Immature natural killer cell (primary cell): ENCODE measurements around the gene OSBPL2. TPM values are rescaled to one million over a fixed set of nuclear protein-coding genes. Genes with fewer than 3 reads are reported as not detected.

ENCODE experiments used
- DNase-seq, 3 donors: peaks; one replicate each; pipeline ENCODE4 v3.0.0; 2022; ENCODE audit warnings: mixed read lengths in 1 of 3
- H3K27ac Mint-ChIP-seq, 6 donors: one replicate each; pipeline ENCODE4 v1.8.0; 2020; ENCODE audit warnings: mixed read lengths in 6 of 6, mild to moderate bottlenecking in 5 of 6, inconsistent platforms in 4 of 6, moderate library complexity in 3 of 6
- H3K27me3 Mint-ChIP-seq, 3 donors: one replicate each; pipeline ENCODE4 v1.8.0; 2020 to 2021; ENCODE audit warnings: low read depth in 3 of 3, mild to moderate bottlenecking in 3 of 3, mixed read lengths in 3 of 3, moderate library complexity in 3 of 3, inconsistent platforms in 1 of 3
- H3K36me3 Mint-ChIP-seq, 3 donors: one replicate each; pipeline ENCODE4 v1.8.0; 2020; ENCODE audit warnings: mixed read lengths in 3 of 3, inconsistent platforms in 2 of 3, mild to moderate bottlenecking in 2 of 3
- H3K4me1 Mint-ChIP-seq, 2 donors: one replicate each; pipeline ENCODE4 v1.8.0; 2020; ENCODE audit warnings: inconsistent platforms in 2 of 2, mild to moderate bottlenecking in 2 of 2, mixed read lengths in 2 of 2, moderate library complexity in 1 of 2
- H3K4me3 Mint-ChIP-seq, 5 donors: one replicate each; pipeline ENCODE4 v1.8.0; 2020; ENCODE audit warnings: mild to moderate bottlenecking in 5 of 5, mixed read lengths in 5 of 5, inconsistent platforms in 3 of 5, moderate library complexity in 3 of 5
- H3K9me3 Mint-ChIP-seq, 6 donors: one replicate each; pipeline ENCODE4 v1.8.0; 2020; ENCODE audit warnings: mild to moderate bottlenecking in 6 of 6, mixed read lengths in 6 of 6, inconsistent platforms in 4 of 6, moderate library complexity in 3 of 6
- polyA plus RNA-seq, 3 donors: library from polyadenylated mRNA; unstranded; fragments of 300-500 nt; fragmentation: Illumina TruSeq; gene quantifications; one replicate each; pipeline ENCODE4 v1.2.3, GENCODE V29; 2021

OSBPL2 gene
- polyA plus RNA-seq, 3 donors from 2014 or later: 17.9 to 45.2 (median 24.5) TPM

GRCh38 chr20:62200491-62201172, 37.7 kb upstream of the OSBPL2 start:
- Mint-ChIP-seq H3K27ac (no peak overlapping the region), H3K4me3 (no peak overlapping the region), H3K36me3 (peaks cover 12 to 23% (median 15%) of the 10 kb centered on the region in 3 donors), H3K4me1 (peaks cover 0 to 3% of the 10 kb centered on the region in 2 donors), H3K27me3 (peaks cover 0 to 3% (median 0%) of the 10 kb centered on the region in 3 donors), H3K9me3 (no peaks in the 10 kb centered on the region)
- DNase-seq: no peak

- peak overlapping the region in 1 of 6 donors; percentile 35 for H3K27ac Mint-ChIP-seq
- H3K36me3 Mint-ChIP-seq: peaks cover 10 to 22% (median 14%) of the 10 kb centered on the region in 3 donors
- H3K4me3 Mint-ChIP-seq: no peak overlapping the region
- no peak for DNase-seq
- H3K4me1 Mint-ChIP-seq: peaks cover 0 to 3% of the 10 kb centered on the region in 2 donors
- no peaks in the 10 kb centered on the region for H3K9me3 Mint-ChIP-seq
- H3K27me3 Mint-ChIP-seq: peaks cover 0 to 2% (median 0%) of the 10 kb centered on the region in 3 donors
Measured at GRCh38 chr20:62201173-62202082, 36.9 kb upstream of the OSBPL2 start.

- H3K4me1 Mint-ChIP-seq: peaks cover 0 to 3% of the 10 kb centered on the region in 2 donors
- H3K27ac Mint-ChIP-seq: no peak overlapping the region
- H3K36me3 Mint-ChIP-seq: peaks cover 10 to 22% (median 14%) of the 10 kb centered on the region in 3 donors
- peaks cover 0 to 2% (median 0%) of the 10 kb centered on the region in 3 donors for H3K27me3 Mint-ChIP-seq
- no peak for DNase-seq
- H3K4me3 Mint-ChIP-seq: no peak overlapping the region
- H3K9me3 Mint-ChIP-seq: no peaks in the 10 kb centered on the region
Measured at GRCh38 chr20:62202083-62202395, 36.3 kb upstream of the OSBPL2 start.

- Mint-ChIP-seq H3K27me3 (peaks cover 0 to 2% (median 0%) of the 10 kb centered on the region in 3 donors), H3K36me3 (peaks cover 10 to 22% (median 14%) of the 10 kb centered on the region in 3 donors), H3K9me3 (no peaks in the 10 kb centered on the region), H3K4me3 (no peak overlapping the region), H3K27ac (no peak overlapping the region), H3K4me1 (peaks cover 0 to 3% of the 10 kb centered on the region in 2 donors)
- no peak for DNase-seq
Measured at GRCh38 chr20:62202676-62203377, 35.5 kb upstream of the OSBPL2 start.

GRCh38 chr20:62203378-62204030, 34.8 kb upstream of the OSBPL2 start:
- Mint-ChIP-seq H3K4me1 (peaks cover 0 to 3% of the 10 kb centered on the region in 2 donors), H3K27ac (no peak overlapping the region), H3K27me3 (peaks cover 0 to 2% (median 0%) of the 10 kb centered on the region in 3 donors), H3K4me3 (no peak overlapping the region), H3K9me3 (no peaks in the 10 kb centered on the region), H3K36me3 (peaks cover 10 to 22% (median 14%) of the 10 kb centered on the region in 3 donors)
- no peak for DNase-seq

GRCh38 chr20:62205618-62206387, 32.5 kb upstream of the OSBPL2 start:
- H3K4me1 Mint-ChIP-seq: peaks cover 0 to 3% of the 10 kb centered on the region in 2 donors
- H3K4me3 Mint-ChIP-seq: no peak overlapping the region
- DNase-seq: no peak

GRCh38 chr20:62206388-62206775, 31.9 kb upstream of the OSBPL2 start:
- Mint-ChIP-seq H3K9me3 (no peaks in the 10 kb centered on the region), H3K36me3 (peaks cover 6% of the 10 kb centered on the region in 3 donors), H3K4me1 (peaks cover 0 to 3% of the 10 kb centered on the region in 2 donors), H3K4me3 (no peak overlapping the region), H3K27ac (no peak overlapping the region), H3K27me3 (peaks cover 0 to 4% (median 0%) of the 10 kb centered on the region in 3 donors)
- DNase-seq: no peak

More at GRCh38 chr20:62205618-62206387, 32.5 kb upstream of the OSBPL2 start:
- Mint-ChIP-seq H3K27me3 (peaks cover 0 to 4% (median 0%) of the 10 kb centered on the region in 3 donors), H3K27ac (no peak overlapping the region), H3K36me3 (peaks cover 6% of the 10 kb centered on the region in 3 donors), H3K9me3 (no peaks in the 10 kb centered on the region)

- Mint-ChIP-seq H3K9me3 (no peaks in the 10 kb centered on the region), H3K27ac (no peak overlapping the region), H3K4me1 (peaks cover 0 to 3% of the 10 kb centered on the region in 2 donors), H3K36me3 (peaks cover 3 to 4% (median 4%) of the 10 kb centered on the region in 3 donors), H3K27me3 (peaks cover 0 to 4% (median 0%) of the 10 kb centered on the region in 3 donors), H3K4me3 (no peak overlapping the region)
- no peak for DNase-seq
Measured at GRCh38 chr20:62208061-62208794, 30.1 kb upstream of the OSBPL2 start.

- no peaks in the 10 kb centered on the region for H3K9me3 Mint-ChIP-seq
Measured at GRCh38 chr20:62208795-62209755, 29.2 kb upstream of the OSBPL2 start.

GRCh38 chr20:62209850-62210495, 28.3 kb upstream of the OSBPL2 start:
- H3K9me3 Mint-ChIP-seq: no peaks in the 10 kb centered on the region
- H3K27me3 Mint-ChIP-seq: peaks cover 0 to 4% (median 0%) of the 10 kb centered on the region in 3 donors
- peaks cover 0 to 1% of the 10 kb centered on the region in 2 donors for H3K4me1 Mint-ChIP-seq

More at GRCh38 chr20:62208795-62209755, 29.2 kb upstream of the OSBPL2 start:
- peaks cover 0 to 2% of the 10 kb centered on the region in 2 donors for H3K4me1 Mint-ChIP-seq
- H3K36me3 Mint-ChIP-seq: no peaks in the 10 kb centered on the region
- no peak overlapping the region for H3K4me3 Mint-ChIP-seq
- no peak for DNase-seq
- H3K27me3 Mint-ChIP-seq: peaks cover 0 to 4% (median 0%) of the 10 kb centered on the region in 3 donors
- H3K27ac Mint-ChIP-seq: no peak overlapping the region

GRCh38 chr20:62210496-62210855, 27.8 kb upstream of the OSBPL2 start:
- Mint-ChIP-seq H3K27me3 (peaks cover 0 to 4% (median 4%) of the 10 kb centered on the region in 3 donors), H3K9me3 (no peaks in the 10 kb centered on the region), H3K36me3 (no peaks in the 10 kb centered on the region), H3K27ac (no peak overlapping the region), H3K4me1 (no peaks in the 10 kb centered on the region), H3K4me3 (no peak overlapping the region)
- DNase-seq: no peak

More at GRCh38 chr20:62209850-62210495, 28.3 kb upstream of the OSBPL2 start:
- Mint-ChIP-seq H3K36me3 (no peaks in the 10 kb centered on the region), H3K27ac (no peak overlapping the region), H3K4me3 (no peak overlapping the region)
- no peak for DNase-seq
